HG03565 (cell line): ENCODE measurements around the gene ITGB3.
"Not testable (repeated sequence)": the region's sequence is repeated elsewhere in the genome, so short reads cannot be mapped to it uniquely, and the experiment has no call there.

Source experiments
- ATAC-seq: cut with Tn5 transposase; IDR thresholded peaks from one replicate; pipeline ENCODE4 v1.9.1; 2021; ENCODE audit warnings: mild to moderate bottlenecking, moderate library complexity; ENCODE audit not compliant: unreplicated experiment

Gene ITGB3

DNA sequence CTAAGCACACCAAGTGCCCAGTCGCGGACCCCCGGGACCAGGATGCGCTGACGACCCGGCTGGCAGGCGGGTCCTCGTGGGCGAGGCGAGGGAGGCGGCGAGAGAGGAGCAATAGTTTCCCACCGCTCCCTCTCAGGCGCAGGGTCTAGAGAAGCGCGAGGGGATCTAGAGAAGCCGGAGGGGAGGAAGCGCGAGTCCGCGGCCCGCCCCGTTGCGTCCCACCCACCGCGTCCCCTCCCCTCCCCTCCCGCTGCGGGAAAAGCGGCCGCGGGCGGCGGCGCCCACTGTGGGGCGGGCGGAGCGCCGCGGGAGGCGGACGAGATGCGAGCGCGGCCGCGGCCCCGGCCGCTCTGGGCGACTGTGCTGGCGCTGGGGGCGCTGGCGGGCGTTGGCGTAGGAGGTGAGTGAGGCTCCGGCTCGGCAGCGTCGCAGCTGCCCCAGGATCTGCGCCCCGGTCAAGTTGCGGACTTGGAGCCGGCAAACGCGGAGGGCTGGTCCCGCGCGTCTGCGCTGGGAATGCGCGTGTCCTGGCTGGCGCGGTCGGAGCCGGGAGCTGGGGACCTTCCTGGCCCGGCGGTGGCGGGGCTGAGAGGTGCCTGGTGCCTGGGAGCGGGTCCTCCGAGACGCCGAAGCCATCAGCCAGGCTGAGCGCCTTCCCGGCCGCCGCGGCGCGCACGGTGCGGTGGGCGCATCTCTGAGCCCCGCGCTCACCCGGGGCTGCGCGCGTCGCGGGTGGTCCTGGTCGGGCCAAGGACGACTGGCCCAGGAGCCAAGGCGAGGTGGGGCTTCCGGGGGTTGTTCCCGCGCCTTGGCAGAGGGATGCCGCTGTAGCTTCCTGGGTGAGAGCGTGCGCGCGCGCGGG, at the start of gene ITGB3:
Gene ITGB3 (plus strand): TSS at position 287 of the 862 bp plus-strand sequence. CDS start 35 bp downstream, at position 322.
- ATAC-seq, result peak; percentile 56

DNA sequence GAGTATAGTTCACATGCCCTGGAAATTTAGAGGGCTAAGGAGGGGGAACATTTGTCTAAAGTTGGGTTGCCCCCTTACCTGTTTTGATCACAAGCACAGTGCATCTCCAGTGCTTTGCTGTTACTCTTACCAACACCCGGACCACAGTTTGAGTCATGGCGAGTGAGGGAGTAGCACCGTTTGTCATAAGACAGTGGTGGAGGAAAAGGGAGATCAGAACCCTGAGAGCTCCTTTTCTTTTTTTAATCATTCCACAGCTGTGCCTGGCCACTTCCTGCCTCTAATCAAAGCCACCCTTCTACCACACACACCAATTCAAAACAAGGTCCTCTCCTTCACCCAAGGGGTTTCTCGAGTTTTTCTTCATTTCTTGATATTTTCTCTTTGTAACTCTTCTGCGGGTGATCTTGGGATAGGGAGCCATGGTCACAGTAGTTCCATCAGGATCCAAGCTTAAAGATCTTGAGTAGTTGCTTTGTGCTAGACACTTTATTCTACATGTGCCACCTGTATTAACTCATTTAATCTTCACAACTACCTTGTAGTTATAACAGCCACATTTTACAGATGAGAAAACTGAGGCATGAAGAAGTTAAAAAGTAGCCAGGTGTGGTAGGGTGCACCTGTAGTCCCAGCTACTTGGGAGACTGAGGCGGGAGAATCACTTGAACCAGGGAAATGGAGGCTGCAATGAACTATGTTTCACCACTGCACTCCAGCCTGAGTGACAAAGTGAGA, 49.5 kb upstream of the ITGB3 start:
- no peak for ATAC-seq

GRCh38 chr17:47204722-47205418, 48.8 kb upstream of the ITGB3 start:
- no peak for ATAC-seq

DNA sequence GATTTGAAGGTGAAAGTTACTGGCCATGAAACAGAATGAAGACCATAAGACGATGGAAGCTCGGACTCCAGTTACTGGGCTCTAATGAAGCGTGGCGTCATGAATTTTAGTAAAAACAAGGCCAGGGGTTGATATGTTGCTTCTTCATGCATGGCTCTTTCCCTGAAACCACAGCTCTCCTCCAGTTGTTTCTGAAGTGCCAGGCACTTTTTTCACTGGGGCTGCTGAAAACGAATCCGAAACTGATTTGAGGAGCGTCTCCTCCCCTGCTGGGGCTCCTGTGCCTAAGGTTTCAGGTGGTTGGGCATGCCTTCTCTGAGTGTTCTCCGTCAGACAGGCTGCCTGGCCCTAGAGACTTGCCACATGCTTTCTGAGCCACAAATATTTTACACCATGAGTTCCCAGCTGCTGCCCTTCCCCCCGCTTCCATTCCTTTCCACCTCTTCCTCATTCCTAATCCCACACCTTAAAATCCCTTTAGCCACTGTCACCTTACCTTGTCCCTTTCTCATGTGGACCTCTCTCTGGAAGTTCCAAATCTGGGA, 48.1 kb upstream of the ITGB3 start:
- no peak for ATAC-seq

GRCh38 chr17:47207143-47208067, 46.2 kb upstream of the ITGB3 start:
- ATAC-seq, result no peak

- ATAC-seq, result no peak
Measured at GRCh38 chr17:47208744-47209488, 44.7 kb upstream of the ITGB3 start, which contains the start of gene MYL4. Gene MYL4, plus strand, starts transcription at chr17:47209348. Its CDS starts 75 bp downstream, at chr17:47209423.

- no peak for ATAC-seq
Measured at GRCh38 chr17:47209499-47209898, 44.1 kb upstream of the ITGB3 start.

- ATAC-seq, result no peak
Measured at GRCh38 chr17:47210105-47210504, 43.5 kb upstream of the ITGB3 start.

- no peak for ATAC-seq
Measured at GRCh38 chr17:47210779-47211178, 42.8 kb upstream of the ITGB3 start.

DNA sequence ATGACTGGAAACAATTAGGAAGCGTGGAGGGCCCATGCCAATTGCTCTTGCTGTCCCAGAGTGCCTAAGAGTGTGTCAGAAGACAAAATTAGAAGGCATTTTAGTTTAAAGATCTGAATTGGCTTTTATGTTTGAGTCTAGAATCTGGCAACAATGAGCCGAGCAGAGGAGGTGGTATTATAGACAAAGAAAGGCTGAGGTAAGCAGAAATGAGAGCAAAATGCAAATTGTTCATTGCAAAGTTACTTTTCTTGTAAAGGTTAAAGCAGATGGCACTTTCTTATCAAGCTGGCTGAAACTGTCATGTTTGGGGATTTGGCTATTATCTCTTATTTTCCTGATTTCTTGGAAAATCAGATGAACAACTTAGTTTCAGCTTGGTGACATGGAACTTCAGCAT, 41.2 kb upstream of the ITGB3 start:
- no peak for ATAC-seq

GRCh38 chr17:47213540-47213939, 40.1 kb upstream of the ITGB3 start:
- ATAC-seq, result no peak

- ATAC-seq, result no peak
Measured at GRCh38 chr17:47214931-47215330, 38.7 kb upstream of the ITGB3 start.

DNA sequence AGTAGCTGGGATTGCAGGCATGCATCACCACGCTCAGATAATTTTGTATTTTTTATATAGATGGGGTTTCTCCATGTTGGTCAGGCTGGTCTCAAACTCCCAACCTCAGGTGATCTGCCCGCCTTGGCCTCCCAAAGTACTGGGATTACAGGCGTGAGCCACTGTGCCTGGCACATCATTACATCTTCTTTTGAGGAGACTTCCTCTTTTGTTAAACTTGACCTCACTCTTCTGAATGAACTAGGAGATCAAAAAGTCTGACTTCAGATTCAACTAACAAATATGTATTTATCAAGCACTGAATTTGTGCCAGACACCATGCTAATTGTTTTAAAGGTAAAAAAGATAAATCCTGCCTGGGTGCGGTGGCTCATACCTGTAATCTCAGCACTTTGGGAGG, 36.8 kb upstream of the ITGB3 start:
- not testable (repeated sequence) for ATAC-seq

DNA sequence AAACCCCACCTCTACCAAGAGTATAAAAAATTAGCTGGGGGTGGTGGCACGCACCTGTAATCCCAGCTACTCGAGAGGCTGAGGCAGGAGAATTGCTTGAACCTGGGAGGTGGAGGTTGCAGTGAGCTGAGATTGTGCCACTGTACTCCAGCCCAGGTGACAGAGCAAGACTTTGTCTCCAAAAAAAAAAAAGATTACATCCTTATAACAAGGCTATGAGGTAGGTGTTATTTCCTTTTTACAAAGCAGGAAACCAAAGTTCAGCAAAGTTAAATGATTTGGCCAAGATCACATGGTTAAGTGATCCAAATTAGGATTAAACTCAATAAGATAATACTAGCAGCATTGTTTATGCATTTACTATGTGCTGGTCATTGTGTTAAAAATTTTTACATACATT, 36.3 kb upstream of the ITGB3 start:
- not testable (repeated sequence) for ATAC-seq

- ATAC-seq, result no peak
Measured at GRCh38 chr17:47218896-47219430, 34.7 kb upstream of the ITGB3 start.

GRCh38 chr17:47219621-47220475, 33.8 kb upstream of the ITGB3 start:
- no peak for ATAC-seq

- no peak for ATAC-seq
Measured at GRCh38 chr17:47220531-47220999, 33.1 kb upstream of the ITGB3 start.

DNA sequence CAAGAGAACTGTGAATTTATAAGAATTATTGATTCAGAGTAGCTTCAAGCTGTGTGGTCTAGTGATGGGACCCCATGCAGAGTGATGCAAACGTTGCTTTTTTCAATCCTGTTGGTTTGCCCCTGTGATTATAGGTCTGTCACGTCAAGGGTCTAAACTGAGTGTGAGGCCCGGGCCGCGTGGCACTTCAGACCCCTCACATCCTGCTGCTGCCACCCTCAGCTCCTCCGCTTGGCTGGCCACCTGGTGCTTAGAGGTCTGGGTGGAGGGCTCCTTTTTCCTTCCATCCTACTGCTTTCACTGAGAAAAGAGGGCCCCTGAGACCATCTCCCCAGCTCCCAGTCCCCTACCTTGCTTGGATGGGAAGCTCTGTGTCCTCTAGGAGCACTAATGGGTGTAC, 32.5 kb upstream of the ITGB3 start:
- ATAC-seq, result no peak
